Loucy (cell line): ENCODE measurements around the gene ARHGAP26.

Experiments
- EZH2phosphoT487 ChIP-seq: fragments of 200-600 bp; IDR thresholded peaks from 2 replicates; pipeline ENCODE4 v1.6.1; 2018; ENCODE audit warnings: antibody characterized with exemption, mild to moderate bottlenecking, moderate library complexity, borderline replicate concordance
- TF ChIP-seq, protein P1 (sequence below): fragments of 200-600 bp; sonication (generic); conservative IDR thresholded peaks from 2 replicates; pipeline ENCODE4 v1.5.1; 2014; ENCODE audit warnings: mild to moderate bottlenecking, antibody characterized with exemption, low read length

DNA sequence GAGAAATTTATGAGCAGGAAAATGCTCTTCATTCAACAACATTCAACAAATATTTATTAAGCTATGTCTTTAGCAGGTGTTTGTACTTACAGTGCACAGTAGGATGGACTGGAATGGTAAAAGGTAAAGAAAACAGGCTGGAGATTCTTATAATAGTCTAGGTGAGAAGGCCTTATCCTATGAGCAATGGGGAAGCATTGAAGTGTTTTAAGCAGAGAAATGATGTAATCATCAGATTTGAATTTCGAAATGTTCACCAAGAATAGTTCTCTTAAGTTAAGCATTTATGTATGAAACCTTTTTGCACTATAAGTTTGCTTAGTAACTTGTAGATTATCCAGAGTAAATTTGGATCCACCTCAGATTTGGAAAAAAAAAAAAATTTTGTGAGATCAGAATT is 424.0 kb downstream of the ARHGAP26 start:
- TF ChIP-seq, protein P1, sequence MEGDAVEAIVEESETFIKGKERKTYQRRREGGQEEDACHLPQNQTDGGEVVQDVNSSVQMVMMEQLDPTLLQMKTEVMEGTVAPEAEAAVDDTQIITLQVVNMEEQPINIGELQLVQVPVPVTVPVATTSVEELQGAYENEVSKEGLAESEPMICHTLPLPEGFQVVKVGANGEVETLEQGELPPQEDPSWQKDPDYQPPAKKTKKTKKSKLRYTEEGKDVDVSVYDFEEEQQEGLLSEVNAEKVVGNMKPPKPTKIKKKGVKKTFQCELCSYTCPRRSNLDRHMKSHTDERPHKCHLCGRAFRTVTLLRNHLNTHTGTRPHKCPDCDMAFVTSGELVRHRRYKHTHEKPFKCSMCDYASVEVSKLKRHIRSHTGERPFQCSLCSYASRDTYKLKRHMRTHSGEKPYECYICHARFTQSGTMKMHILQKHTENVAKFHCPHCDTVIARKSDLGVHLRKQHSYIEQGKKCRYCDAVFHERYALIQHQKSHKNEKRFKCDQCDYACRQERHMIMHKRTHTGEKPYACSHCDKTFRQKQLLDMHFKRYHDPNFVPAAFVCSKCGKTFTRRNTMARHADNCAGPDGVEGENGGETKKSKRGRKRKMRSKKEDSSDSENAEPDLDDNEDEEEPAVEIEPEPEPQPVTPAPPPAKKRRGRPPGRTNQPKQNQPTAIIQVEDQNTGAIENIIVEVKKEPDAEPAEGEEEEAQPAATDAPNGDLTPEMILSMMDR: no peak
- no peak for TF ChIP-seq EZH2phosphoT487
